ENCODE data around the gene EFCAB6. TPM values are rescaled to one million over a fixed set of nuclear protein-coding genes. Genes with fewer than 3 reads are reported as not detected.

The EFCAB6 gene
- total RNA-seq, 2 experiments from 2014 or later, result 0.13 TPM; not detected in 1

- H3K79me2 ChIP-seq (ENCODE audit: insufficient read depth, low read depth, low read length), result no peaks in the 10 kb centered on the region
- no peaks in the 10 kb centered on the region for H4K20me1 ChIP-seq (ENCODE audit: insufficient read depth, low read length)
- no TSS peak for BruUV-seq (replicated peaks)
- no peak overlapping the region for H3K4me3 ChIP-seq (ENCODE audit: low read depth, low read length, poor library complexity, severe bottlenecking)
- no peaks in the 10 kb centered on the region for H3K4me1 ChIP-seq (ENCODE audit: insufficient read depth, low read length, poor library complexity, severe bottlenecking)
- H3K36me3 ChIP-seq (ENCODE audit: insufficient read depth, low read length), result no peaks in the 10 kb centered on the region
- TF ChIP-seq CTCF (conservative IDR thresholded peaks at IDR 0.05; ENCODE audit: low read length) (no peak), EZH2phosphoT487 (IDR thresholded peaks at IDR 0.05; ENCODE audit: borderline replicate concordance, low read depth, low read length) (no peak)
- H2AFZ ChIP-seq (ENCODE audit: low read length), result no peak overlapping the region
- H3K4me2 ChIP-seq (ENCODE audit: low read length), result no peak overlapping the region
- H3K27ac ChIP-seq (ENCODE audit: low read depth, low read length, poor library complexity, severe bottlenecking), result no peak overlapping the region
- DNase-seq (ENCODE audit: low spot score), result no peak
- CTCF ChIA-PET (ENCODE audit: unreplicated experiment), result no interaction called here
- POLR2A ChIA-PET, result no interaction called here
- intact Hi-C loops (cut with micrococcal nuclease; ENCODE audit: unreplicated experiment), result no loop called here
- H3K9me2 ChIP-seq (ENCODE audit: insufficient read depth, low read length), result no peaks in the 10 kb centered on the region
- no peaks in the 10 kb centered on the region for H3K9me3 ChIP-seq (ENCODE audit: low read length)
These were observed 262.0 kb downstream of the EFCAB6 start for GRCh38 chr22:43550024-43550620.

GRCh38 chr22:43546186-43546585 lies 265.9 kb downstream of the EFCAB6 start:
- no peak overlapping the region for H2AFZ ChIP-seq (ENCODE audit: low read length)
- no peak for DNase-seq (ENCODE audit: low spot score)
- no peak overlapping the region for H3K27ac ChIP-seq (ENCODE audit: low read depth, low read length, poor library complexity, severe bottlenecking)
- no peak overlapping the region for H3K4me3 ChIP-seq (ENCODE audit: low read depth, low read length, poor library complexity, severe bottlenecking)
- no peaks in the 10 kb centered on the region for H3K9me2 ChIP-seq (ENCODE audit: insufficient read depth, low read length)
- CTCF ChIA-PET (ENCODE audit: unreplicated experiment), result no interaction called here
- H3K4me2 ChIP-seq (ENCODE audit: low read length), result no peak overlapping the region
- TF ChIP-seq CTCF (conservative IDR thresholded peaks at IDR 0.05; ENCODE audit: low read length) (no peak), EZH2phosphoT487 (IDR thresholded peaks at IDR 0.05; ENCODE audit: borderline replicate concordance, low read depth, low read length) (no peak)
- H3K9me3 ChIP-seq (ENCODE audit: low read length), result no peaks in the 10 kb centered on the region
- intact Hi-C loops (cut with micrococcal nuclease; ENCODE audit: unreplicated experiment), result no loop called here
- no peaks in the 10 kb centered on the region for H4K20me1 ChIP-seq (ENCODE audit: insufficient read depth, low read length)
- H3K4me1 ChIP-seq (ENCODE audit: insufficient read depth, low read length, poor library complexity, severe bottlenecking), result no peaks in the 10 kb centered on the region
- no peaks in the 10 kb centered on the region for H3K79me2 ChIP-seq (ENCODE audit: insufficient read depth, low read depth, low read length)
- H3K36me3 ChIP-seq (ENCODE audit: insufficient read depth, low read length), result no peaks in the 10 kb centered on the region
- BruUV-seq (replicated peaks), result no TSS peak
- POLR2A ChIA-PET, result interaction anchor here (0.7 to 0.8 kb wide), 2 partner anchors 232 to 281 kb away, joined by 3 to 4 read pairs; no protein-coding TSS in a partner anchor

- no TSS peak for BruUV-seq (replicated peaks)
- intact Hi-C loops (cut with micrococcal nuclease; ENCODE audit: unreplicated experiment), result no loop called here
- H3K4me2 ChIP-seq (ENCODE audit: low read length), result no peak overlapping the region
- H3K9me2 ChIP-seq (ENCODE audit: insufficient read depth, low read length), result no peaks in the 10 kb centered on the region
- POLR2A ChIA-PET, result no interaction called here
- CTCF ChIA-PET (ENCODE audit: unreplicated experiment), result no interaction called here
- DNase-seq (ENCODE audit: low spot score), result no peak
- H3K79me2 ChIP-seq (ENCODE audit: insufficient read depth, low read depth, low read length), result no peaks in the 10 kb centered on the region
- H3K4me3 ChIP-seq (ENCODE audit: low read depth, low read length, poor library complexity, severe bottlenecking), result no peak overlapping the region
- H3K4me1 ChIP-seq (ENCODE audit: insufficient read depth, low read length, poor library complexity, severe bottlenecking), result no peaks in the 10 kb centered on the region
- no peaks in the 10 kb centered on the region for H4K20me1 ChIP-seq (ENCODE audit: insufficient read depth, low read length)
- TF ChIP-seq CTCF (conservative IDR thresholded peaks at IDR 0.05; ENCODE audit: low read length) (no peak), EZH2phosphoT487 (IDR thresholded peaks at IDR 0.05; ENCODE audit: borderline replicate concordance, low read depth, low read length) (no peak)
- no peak overlapping the region for H3K27ac ChIP-seq (ENCODE audit: low read depth, low read length, poor library complexity, severe bottlenecking)
- no peak overlapping the region for H2AFZ ChIP-seq (ENCODE audit: low read length)
- no peaks in the 10 kb centered on the region for H3K9me3 ChIP-seq (ENCODE audit: low read length)
- H3K36me3 ChIP-seq (ENCODE audit: insufficient read depth, low read length), result no peaks in the 10 kb centered on the region
These were observed 267.8 kb downstream of the EFCAB6 start for GRCh38 chr22:43544289-43544673.
